ENCODE results near the gene ZNF747.

The ZNF747 gene

GRCh38 chr16:30534368-30535105 lies at the start of gene ZNF747:
Gene ZNF747 (minus strand): TSS chr16:30534858. CDS start chr16:30534679, 179 bp downstream.
- peak; percentile 80 for DNase-seq

- DNase-seq = no peak
These were observed 48.1 kb upstream of the ZNF747 start for GRCh38 chr16:30582611-30583340.

- no peak for DNase-seq
These were observed 46.8 kb upstream of the ZNF747 start for GRCh38 chr16:30581457-30581856.

- no peak for DNase-seq
These were observed 40.0 kb upstream of the ZNF747 start for GRCh38 chr16:30574678-30575077.

GRCh38 chr16:30571445-30572322 lies 37.0 kb upstream of the ZNF747 start, which contains the start of gene ZNF688:
Gene ZNF688 (minus strand): TSS chr16:30571714. CDS start chr16:30571629, 85 bp downstream.
- DNase-seq = peak; percentile 85

- DNase-seq = no peak
These were observed 36.2 kb upstream of the ZNF747 start for GRCh38 chr16:30570636-30571444.

GRCh38 chr16:30569746-30570635 lies 35.3 kb upstream of the ZNF747 start:
- no peak for DNase-seq

GRCh38 chr16:30569281-30569680 lies 34.6 kb upstream of the ZNF747 start:
- no peak for DNase-seq

GRCh38 chr16:30567991-30568638 lies 33.5 kb upstream of the ZNF747 start:
- no peak for DNase-seq

- no peak for DNase-seq
These were observed 32.7 kb upstream of the ZNF747 start for GRCh38 chr16:30567160-30567990.

- no peak for DNase-seq
These were observed 31.9 kb upstream of the ZNF747 start for GRCh38 chr16:30566531-30566930.

GRCh38 chr16:30565984-30566383 lies 31.3 kb upstream of the ZNF747 start:
- no peak for DNase-seq

- no peak for DNase-seq
These were observed 30.9 kb upstream of the ZNF747 start for GRCh38 chr16:30565526-30565925.

GRCh38 chr16:30562021-30562420 lies 27.4 kb upstream of the ZNF747 start:
- DNase-seq = no peak

GRCh38 chr16:30561089-30561816 lies 26.6 kb upstream of the ZNF747 start:
- DNase-seq = no peak

GRCh38 chr16:30559690-30560089 lies 25.0 kb upstream of the ZNF747 start:
- DNase-seq = no peak

- no peak for DNase-seq
These were observed 24.2 kb upstream of the ZNF747 start for GRCh38 chr16:30558789-30559377.

- peak; percentile 96 for DNase-seq
These were observed 23.5 kb upstream of the ZNF747 start, which contains the start of gene ZNF764 for GRCh38 chr16:30557957-30558788. Gene ZNF764 (minus strand): TSS chr16:30558374. CDS start chr16:30558182, 192 bp downstream.
